Kidney (tissue), 14 donors: ENCODE data around the gene SAMD10. TPM values are rescaled to one million over a fixed set of nuclear protein-coding genes. Genes with fewer than 3 reads are reported as not detected.

ENCODE experiments used
- DNase-seq, 5 donors: peaks; one replicate each; pipeline ENCODE4 v3.0.0-alpha.2; 2013 to 2020
- FAIRE-seq: peaks from 2 replicates; lab custom pipeline; 2012; peaks lifted over from hg19 to GRCh38; lab: Jason Lieb, UNC
- H3K27ac ChIP-seq, 2 donors: one replicate each; pipeline ENCODE4 v1.7.0; 2013; ENCODE audit warnings: low read depth in 2 of 2, low read length in 2 of 2, inconsistent platforms in 1 of 2
- H3K27me3 ChIP-seq: one replicate; pipeline ENCODE4 v1.7.1; 2013; ENCODE audit warnings: low read length, inconsistent platforms; ENCODE audit not compliant: control insufficient read depth, insufficient read depth
- H3K36me3 ChIP-seq, 3 donors: one replicate each; pipeline versions ENCODE4 v1.7.0 to v1.7.1; 2013; ENCODE audit warnings: low read length in 3 of 3, control low read depth in 1 of 3, inconsistent platforms in 1 of 3; ENCODE audit not compliant: insufficient read depth in 3 of 3, control insufficient read depth in 2 of 3
- H3K4me1 ChIP-seq, 3 donors: one replicate each; pipeline versions ENCODE4 v1.7.0 to v1.7.1; 2013; ENCODE audit warnings: low read length in 3 of 3, inconsistent platforms in 1 of 3, low read depth in 1 of 3; ENCODE audit not compliant: control insufficient read depth in 2 of 3, insufficient read depth in 2 of 3
- H3K4me3 ChIP-seq, 3 donors: one replicate each; pipeline versions ENCODE4 v1.7.0 to v1.8.1; 2013; ENCODE audit warnings: low read length in 3 of 3, control low read depth in 1 of 3, inconsistent platforms in 1 of 3
- H3K9ac ChIP-seq, 3 donors: one replicate each; pipeline versions ENCODE4 v1.7.0 to v1.7.1; 2013; ENCODE audit warnings: low read length in 3 of 3, control low read depth in 1 of 3, inconsistent platforms in 1 of 3
- H3K9me3 ChIP-seq, 3 donors: one replicate each; pipeline versions ENCODE4 v1.7.0 to v1.7.1; 2013; ENCODE audit warnings: low read length in 3 of 3, control low read depth in 1 of 3, inconsistent platforms in 1 of 3; ENCODE audit not compliant: control insufficient read depth in 2 of 3, insufficient read depth in 1 of 3
- intact Hi-C: fragments of 100-400 bp; cut with DNase I; formaldehyde crosslinking; loops from one replicate; pipeline ENCODE4 v1.11.1; 2022
- polyA plus RNA-seq: library from polyadenylated mRNA; stranded (reverse); fragments of 350-450 nt; fragmentation: Illumina TruSeq; extraction: RNeasy Lipid Tissue Mini Kit (QIAGEN cat#74804); gene quantifications from one replicate; pipeline ENCODE4 v1.2.3, GENCODE V29; 2014; ENCODE audit warnings: low read depth, low replicate concordance; ENCODE audit not compliant: insufficient read depth
- total RNA-seq: library from RNA; stranded (reverse); fragmentation: NEBNext Ultra II Directional; extraction: Animal tissue kit (Norgen Biotek cat#: 25700); gene quantifications from one replicate; pipeline ENCODE4 v1.2.1, GENCODE V29; 2021
- TF ChIP-seq, protein P1 (sequence below): IDR thresholded peaks from 3 replicates; pipeline ENCODE4 v1.5.1; 2012; ENCODE audit warnings: mild to moderate bottlenecking, moderate library complexity, borderline replicate concordance; ENCODE audit not compliant: insufficient read depth; ENCODE audit errors: extremely low read depth
- donor health status: control.
- donor health status: control.
- donor health status: control.
- donor health status: control.
- donor health status: control.
- donor health status: DM: yes; HTN: yes; CAD: no.
- donor health status: Normal renal cell carcinoma (clear cell type).

Gene SAMD10
- total and polyA plus RNA-seq, 2 donors from 2014 or later, result 7.9 to 8.5 TPM

DNA sequence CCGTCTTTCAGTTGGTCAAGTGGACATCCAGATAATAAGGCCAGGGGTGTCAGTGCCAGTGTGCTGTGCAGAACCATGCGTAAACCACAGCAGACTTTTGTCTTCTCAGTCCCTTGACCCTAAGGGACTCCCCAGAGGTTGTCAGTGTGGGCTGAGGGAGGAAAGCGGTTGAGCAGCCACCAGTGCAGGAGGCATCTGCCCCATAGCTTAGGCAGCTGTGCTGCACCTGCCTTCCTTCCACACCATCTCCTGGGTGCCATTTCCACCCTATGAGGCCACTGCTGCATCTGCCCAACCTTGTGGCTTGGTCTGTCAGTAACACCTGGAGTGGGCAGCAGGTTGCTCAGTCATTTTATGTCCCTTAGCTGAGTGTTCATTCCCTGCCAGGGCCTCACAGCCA is 27.5 kb upstream of the SAMD10 start:
- peaks cover 12 to 47% (median 33%) of the 10 kb centered on the region in 3 donors for H3K36me3 ChIP-seq
- intact Hi-C loops, result no loop called here
- DNase-seq, result no peak
- H3K27ac ChIP-seq, result peak overlapping the region; percentile 25 to 48
- H3K27me3 ChIP-seq, result no peaks in the 10 kb centered on the region
- FAIRE-seq, result no peak
- no peak overlapping the region for H3K9ac ChIP-seq
- H3K9me3 ChIP-seq, result no peaks in the 10 kb centered on the region
- TF ChIP-seq, protein P1, sequence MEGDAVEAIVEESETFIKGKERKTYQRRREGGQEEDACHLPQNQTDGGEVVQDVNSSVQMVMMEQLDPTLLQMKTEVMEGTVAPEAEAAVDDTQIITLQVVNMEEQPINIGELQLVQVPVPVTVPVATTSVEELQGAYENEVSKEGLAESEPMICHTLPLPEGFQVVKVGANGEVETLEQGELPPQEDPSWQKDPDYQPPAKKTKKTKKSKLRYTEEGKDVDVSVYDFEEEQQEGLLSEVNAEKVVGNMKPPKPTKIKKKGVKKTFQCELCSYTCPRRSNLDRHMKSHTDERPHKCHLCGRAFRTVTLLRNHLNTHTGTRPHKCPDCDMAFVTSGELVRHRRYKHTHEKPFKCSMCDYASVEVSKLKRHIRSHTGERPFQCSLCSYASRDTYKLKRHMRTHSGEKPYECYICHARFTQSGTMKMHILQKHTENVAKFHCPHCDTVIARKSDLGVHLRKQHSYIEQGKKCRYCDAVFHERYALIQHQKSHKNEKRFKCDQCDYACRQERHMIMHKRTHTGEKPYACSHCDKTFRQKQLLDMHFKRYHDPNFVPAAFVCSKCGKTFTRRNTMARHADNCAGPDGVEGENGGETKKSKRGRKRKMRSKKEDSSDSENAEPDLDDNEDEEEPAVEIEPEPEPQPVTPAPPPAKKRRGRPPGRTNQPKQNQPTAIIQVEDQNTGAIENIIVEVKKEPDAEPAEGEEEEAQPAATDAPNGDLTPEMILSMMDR, result no peak
- H3K4me1 ChIP-seq, result peaks cover 0 to 8% (median 0%) of the 10 kb centered on the region in 3 donors
- H3K4me3 ChIP-seq, result no peak overlapping the region

DNA sequence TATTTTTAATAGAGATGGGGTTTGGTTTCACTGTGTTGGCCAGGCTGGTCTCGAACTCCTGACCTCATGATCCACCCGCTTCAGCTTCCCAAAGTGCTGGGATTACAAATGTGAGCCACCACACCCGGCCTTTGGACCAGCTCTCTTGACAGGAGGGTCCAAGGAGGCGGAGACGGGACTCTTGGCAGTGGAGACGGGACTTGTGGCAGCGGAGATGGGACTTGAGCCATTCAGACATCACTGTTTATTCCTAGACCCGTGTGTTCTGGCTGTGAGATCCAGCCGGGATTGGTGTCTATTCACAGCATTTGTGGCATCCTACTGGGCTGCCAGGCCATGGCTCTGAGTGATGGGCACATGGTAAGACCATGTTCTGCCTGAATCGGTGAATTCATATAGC is 27.0 kb upstream of the SAMD10 start:
- DNase-seq (no peak), FAIRE-seq (no peak)
- H3K27ac ChIP-seq, result peak overlapping the region; percentile 25 to 48
- intact Hi-C loops, result no loop called here
- H3K4me3 ChIP-seq, result no peak overlapping the region
- H3K9me3 ChIP-seq, result no peaks in the 10 kb centered on the region
- peaks cover 11 to 48% (median 34%) of the 10 kb centered on the region in 3 donors for H3K36me3 ChIP-seq
- no peak overlapping the region for H3K9ac ChIP-seq
- H3K27me3 ChIP-seq, result no peaks in the 10 kb centered on the region
- H3K4me1 ChIP-seq, result peaks cover 0 to 8% (median 0%) of the 10 kb centered on the region in 3 donors
- TF ChIP-seq, protein P1, result no peak

DNA sequence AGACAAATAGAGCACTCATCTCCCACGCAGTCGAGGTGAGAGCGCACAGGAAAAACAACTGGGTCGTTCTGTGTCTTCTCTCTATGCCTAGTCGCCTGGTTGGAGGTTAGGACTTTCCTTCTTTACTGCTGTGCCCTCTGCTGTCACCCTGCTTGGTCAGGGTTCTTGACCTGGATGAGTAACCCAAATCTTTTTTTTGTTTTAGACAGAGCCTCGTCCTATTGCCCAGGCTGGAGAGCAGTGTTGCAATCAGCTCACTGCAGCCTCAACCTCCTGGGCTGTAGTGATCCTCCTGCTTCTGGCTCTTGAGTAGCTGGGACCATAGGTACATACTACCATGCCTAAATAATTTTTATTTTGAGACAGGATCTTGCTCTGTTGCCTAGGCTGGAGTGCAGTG is 26.0 kb upstream of the SAMD10 start:
- Histone ChIP-seq H3K9ac (no peak overlapping the region), H3K27me3 (no peaks in the 10 kb centered on the region), H3K36me3 (peaks cover 5 to 44% (median 31%) of the 10 kb centered on the region in 3 donors), H3K4me3 (no peak overlapping the region), H3K27ac (no peak overlapping the region), H3K9me3 (no peaks in the 10 kb centered on the region), H3K4me1 (peaks cover 0 to 8% (median 0%) of the 10 kb centered on the region in 3 donors)
- DNase-seq (no peak), FAIRE-seq (no peak)
- intact Hi-C loops, result no loop called here
- TF ChIP-seq, protein P1, result no peak
